HCT116 (cell line): ENCODE results near the gene ARHGEF3. TPM values are rescaled to one million over a fixed set of nuclear protein-coding genes. Genes with fewer than 3 reads are reported as not detected.

Experiments
- ATAC-seq: fragments of 200-7000 bp; cut with Tn5 transposase; 2 replicates; pipeline ENCODE4 v1.9.1; 2020; ENCODE audit warnings: mild to moderate bottlenecking, moderate library complexity
- BruUV-seq: library from RNA; stranded (reverse); fragments of 400-500 nt; replicated peaks from 2 replicates; lab custom pipeline; 2021; lab: Mats Ljungman, UMichigan
- CTCF ChIA-PET: fragments of 300-600 bp; sonication (Branson Sonifier 250); formaldehyde crosslinking; loops from one replicate; lab custom pipeline; 2021; ENCODE audit warnings: antibody characterized with exemption; lab: Charles Lee
- POLR2A ChIA-PET: fragments of 300-600, 350-600 bp; sonication (Branson Sonifier 250); formaldehyde crosslinking; loops from one replicate; lab custom pipeline; 2021; ENCODE audit warnings: antibody characterized with exemption; lab: Charles Lee
- RAD21 ChIA-PET, 2 experiments: fragments of 300-600 bp; sonication (Branson Sonifier 250); formaldehyde crosslinking; loops; one replicate each; lab custom pipeline; 2023; ENCODE audit warnings: low total read pairs in 2 of 2; ENCODE audit not compliant: uncharacterized antibody in 2 of 2, unreplicated experiment in 2 of 2, low non-redundant PET in 1 of 2; lab: Charles Lee
- DNase-seq: peaks from one replicate; pipeline ENCODE4 v3.0.0-alpha.2; 2010; ENCODE audit warnings: low read depth, low spot score
- H2AFZ ChIP-seq: fragments of 200-600 bp; shearing (Covaris generic), sonication (generic); 2 replicates; pipeline ENCODE4 v1.6.1; 2017; ENCODE audit warnings: low read depth, mixed run types, mixed read lengths, antibody characterized with exemption, low read length; ENCODE audit not compliant: poor library complexity, severe bottlenecking
- H3K27ac ChIP-seq: 2 replicates; pipeline ENCODE4 v1.5.1; 2012; ENCODE audit warnings: low read depth, low read length
- H3K27me3 ChIP-seq: fragments of 200-600 bp; sonication (generic); 2 replicates; pipeline ENCODE4 v1.6.1; 2016; ENCODE audit warnings: mixed run types, low read length, mixed read lengths; ENCODE audit not compliant: insufficient read depth
- H3K36me3 ChIP-seq, 2 experiments: fragments of 200-500 bp in 1 of 2; fragments of 200-600 bp in 1 of 2; sonication (Bioruptor generic) in 1 of 2; sonication (generic) in 1 of 2; 2 replicates each; pipeline versions ENCODE4 v1.5.1 to v1.6.1; 2014 to 2016; ENCODE audit warnings: low read length in 2 of 2, inconsistent platforms in 1 of 2, mixed read lengths in 1 of 2, mixed run types in 1 of 2; ENCODE audit not compliant: insufficient read depth in 2 of 2, control insufficient read depth in 1 of 2
- H3K4me1 ChIP-seq, 2 experiments: fragments of 200-600 bp in 1 of 2; sonication (generic) in 1 of 2; 2 replicates each; pipeline versions ENCODE4 v1.5.1 to v1.6.1; 2012 to 2017; ENCODE audit warnings: low read length in 2 of 2, inconsistent platforms in 1 of 2, mild to moderate bottlenecking in 1 of 2, mixed read lengths in 1 of 2, mixed run types in 1 of 2, moderate library complexity in 1 of 2; ENCODE audit not compliant: insufficient read depth in 2 of 2, control insufficient read depth in 1 of 2
- H3K4me2 ChIP-seq: fragments of 200-600 bp; sonication (generic); 2 replicates; pipeline ENCODE4 v1.6.1; 2017; ENCODE audit warnings: mixed run types, low read length, mixed read lengths
- H3K4me3 ChIP-seq, 2 experiments: fragments of 200-600 bp in 1 of 2; sonication (generic) in 1 of 2; replicated peaks in 1 of 2; 2 replicates each; pipeline ENCODE4 v1.5.1; 2011 to 2016; ENCODE audit warnings: low read length in 2 of 2, control low read depth in 1 of 2, low read depth in 1 of 2, mild to moderate bottlenecking in 1 of 2, mixed read lengths in 1 of 2, mixed run types in 1 of 2
- H3K79me2 ChIP-seq: fragments of 200-600 bp; sonication (generic); 2 replicates; pipeline ENCODE4 v1.6.1; 2017; ENCODE audit warnings: mild to moderate bottlenecking, mixed run types, low read length, moderate library complexity, mixed read lengths; ENCODE audit not compliant: insufficient read depth
- H3K9ac ChIP-seq: fragments of 200-600 bp; sonication (generic); 2 replicates; pipeline ENCODE4 v1.6.1; 2016; ENCODE audit warnings: low read length, mixed read lengths
- H3K9me2 ChIP-seq: fragments of 200-600 bp; sonication (generic), shearing (Covaris generic); 2 replicates; pipeline ENCODE4 v1.6.1; 2017; ENCODE audit warnings: mixed run types, mild to moderate bottlenecking, moderate library complexity; ENCODE audit not compliant: insufficient read depth
- H3K9me3 ChIP-seq, 2 experiments: fragments of 200-500 bp in 1 of 2; fragments of 200-600 bp in 1 of 2; sonication (Bioruptor generic) in 1 of 2; sonication (generic) in 1 of 2; 2 replicates each; pipeline ENCODE4 v1.6.1; 2014 to 2017; ENCODE audit warnings: low read length in 2 of 2, mixed read lengths in 2 of 2, inconsistent platforms in 1 of 2, low read depth in 1 of 2, mild to moderate bottlenecking in 1 of 2, mixed run types in 1 of 2, moderate library complexity in 1 of 2; ENCODE audit not compliant: control insufficient read depth in 1 of 2, insufficient read depth in 1 of 2
- H4K20me1 ChIP-seq: fragments of 200-600 bp; sonication (generic), shearing (Covaris generic); 2 replicates; pipeline ENCODE4 v1.6.1; 2017; ENCODE audit warnings: mixed run types, mild to moderate bottlenecking, moderate library complexity; ENCODE audit not compliant: insufficient read depth
- CEBPB ChIP-seq: IDR thresholded peaks from 2 replicates; pipeline ENCODE4 v1.6.1; 2012; ENCODE audit warnings: low read depth
- EGR1 ChIP-seq: IDR thresholded peaks from 2 replicates; pipeline ENCODE4 v1.6.1; 2012; ENCODE audit warnings: low read depth
- ELF1 ChIP-seq: IDR thresholded peaks from 2 replicates; pipeline ENCODE4 v1.6.1; 2012; ENCODE audit warnings: low read depth, borderline replicate concordance
- EZH2 ChIP-seq: fragments of 200-600 bp; sonication (generic); IDR thresholded peaks from 2 replicates; pipeline ENCODE4 v1.6.1; 2017; ENCODE audit warnings: antibody characterized with exemption, mixed run types
- EZH2phosphoT487 ChIP-seq: fragments of 200-600 bp; IDR thresholded peaks from 2 replicates; pipeline ENCODE4 v1.6.1; 2018; ENCODE audit warnings: antibody characterized with exemption, borderline replicate concordance
- JUND ChIP-seq: IDR thresholded peaks from 2 replicates; pipeline ENCODE4 v1.6.1; 2012
- POLR2A ChIP-seq: IDR thresholded peaks from 2 replicates; pipeline ENCODE4 v1.7.0; 2011; ENCODE audit warnings: borderline replicate concordance; ENCODE audit not compliant: insufficient read depth, insufficient read length; ENCODE audit errors: extremely low read depth
- POLR2AphosphoS5 ChIP-seq: IDR thresholded peaks from 2 replicates; pipeline ENCODE4 v1.6.1; 2011; ENCODE audit warnings: mild to moderate bottlenecking, low read depth, low read length, moderate library complexity
- TCF7L2 ChIP-seq: IDR thresholded peaks from 2 replicates; pipeline ENCODE4 v1.7.0; 2011; ENCODE audit warnings: borderline replicate concordance, inconsistent platforms; ENCODE audit not compliant: insufficient read depth, insufficient read length; ENCODE audit errors: extremely low read depth
- ZFX ChIP-seq: fragments of 450-650 bp; IDR thresholded peaks from 2 replicates; pipeline ENCODE4 v1.6.1; 2017
- intact Hi-C: fragments of 100-400 bp; cut with micrococcal nuclease; formaldehyde crosslinking; loops from 2 replicates; pipeline ENCODE4 v1.10.0; 2022
- total RNA-seq: library from RNA; stranded (reverse); gene quantifications from one replicate; pipeline ENCODE4 v1.2.1, GENCODE V29; 2021; ENCODE audit not compliant: unreplicated experiment
- TF ChIP-seq, protein P1 (sequence below): IDR thresholded peaks from 2 replicates; pipeline ENCODE4 v1.6.1; 2011; ENCODE audit warnings: mild to moderate bottlenecking, low read length, moderate library complexity; ENCODE audit not compliant: insufficient replicate concordance; ENCODE audit errors: extremely low read depth
- TF ChIP-seq, protein P2 (sequence below): IDR thresholded peaks from 2 replicates; pipeline ENCODE4 v1.6.1; 2012; ENCODE audit warnings: low read depth

The ARHGEF3 gene
- total RNA-seq, 1 experiment from 2014 or later, result 18.1 TPM

DNA sequence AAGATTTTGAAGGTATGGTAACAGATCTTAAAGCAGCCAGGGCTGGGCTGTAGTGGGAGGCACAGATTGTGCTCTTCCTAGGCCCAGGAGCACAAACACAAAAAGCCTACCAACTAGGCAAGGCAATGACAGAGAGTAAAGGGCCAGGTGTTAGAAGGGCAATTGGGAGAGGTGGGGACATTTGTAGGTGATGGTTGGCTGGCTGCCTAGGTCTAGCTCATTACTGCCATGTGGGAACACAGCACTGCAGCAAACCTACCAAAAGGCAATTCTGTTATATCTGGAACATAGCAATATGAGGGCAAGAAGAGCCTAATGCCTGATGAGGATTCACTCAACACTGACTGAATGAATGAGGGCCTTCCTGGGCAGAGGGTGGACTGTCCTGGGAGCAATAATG, 30.4 kb downstream of the ARHGEF3 start:
- ChIA-PET RAD21 (no interaction called here), CTCF (no interaction called here)
- ATAC-seq (no peak), DNase-seq (no peak)
- no peaks in the 10 kb centered on the region for H3K27me3 ChIP-seq
- H3K9ac ChIP-seq, result no peak overlapping the region
- no peaks in the 10 kb centered on the region for H3K79me2 ChIP-seq
- no peaks in the 10 kb centered on the region for H3K9me2 ChIP-seq
- H3K36me3 ChIP-seq, result peaks cover 0 to 3% of the 10 kb centered on the region in 2 experiments; a peak in 1 of 4 replicates
- H3K4me1 ChIP-seq, result no peaks in the 10 kb centered on the region
- H4K20me1 ChIP-seq, result no peaks in the 10 kb centered on the region
- TF ChIP-seq POLR2AphosphoS5 (no peak), ZFX (no peak), EGR1 (no peak), EZH2phosphoT487 (no peak), EZH2 (no peak), CEBPB (no peak), POLR2A (no peak), JUND (no peak), ELF1 (no peak), TCF7L2 (no peak)
- TF ChIP-seq, protein P1, sequence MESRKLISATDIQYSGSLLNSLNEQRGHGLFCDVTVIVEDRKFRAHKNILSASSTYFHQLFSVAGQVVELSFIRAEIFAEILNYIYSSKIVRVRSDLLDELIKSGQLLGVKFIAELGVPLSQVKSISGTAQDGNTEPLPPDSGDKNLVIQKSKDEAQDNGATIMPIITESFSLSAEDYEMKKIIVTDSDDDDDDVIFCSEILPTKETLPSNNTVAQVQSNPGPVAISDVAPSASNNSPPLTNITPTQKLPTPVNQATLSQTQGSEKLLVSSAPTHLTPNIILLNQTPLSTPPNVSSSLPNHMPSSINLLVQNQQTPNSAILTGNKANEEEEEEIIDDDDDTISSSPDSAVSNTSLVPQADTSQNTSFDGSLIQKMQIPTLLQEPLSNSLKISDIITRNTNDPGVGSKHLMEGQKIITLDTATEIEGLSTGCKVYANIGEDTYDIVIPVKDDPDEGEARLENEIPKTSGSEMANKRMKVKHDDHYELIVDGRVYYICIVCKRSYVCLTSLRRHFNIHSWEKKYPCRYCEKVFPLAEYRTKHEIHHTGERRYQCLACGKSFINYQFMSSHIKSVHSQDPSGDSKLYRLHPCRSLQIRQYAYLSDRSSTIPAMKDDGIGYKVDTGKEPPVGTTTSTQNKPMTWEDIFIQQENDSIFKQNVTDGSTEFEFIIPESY, result no peak
- TF ChIP-seq, protein P2, sequence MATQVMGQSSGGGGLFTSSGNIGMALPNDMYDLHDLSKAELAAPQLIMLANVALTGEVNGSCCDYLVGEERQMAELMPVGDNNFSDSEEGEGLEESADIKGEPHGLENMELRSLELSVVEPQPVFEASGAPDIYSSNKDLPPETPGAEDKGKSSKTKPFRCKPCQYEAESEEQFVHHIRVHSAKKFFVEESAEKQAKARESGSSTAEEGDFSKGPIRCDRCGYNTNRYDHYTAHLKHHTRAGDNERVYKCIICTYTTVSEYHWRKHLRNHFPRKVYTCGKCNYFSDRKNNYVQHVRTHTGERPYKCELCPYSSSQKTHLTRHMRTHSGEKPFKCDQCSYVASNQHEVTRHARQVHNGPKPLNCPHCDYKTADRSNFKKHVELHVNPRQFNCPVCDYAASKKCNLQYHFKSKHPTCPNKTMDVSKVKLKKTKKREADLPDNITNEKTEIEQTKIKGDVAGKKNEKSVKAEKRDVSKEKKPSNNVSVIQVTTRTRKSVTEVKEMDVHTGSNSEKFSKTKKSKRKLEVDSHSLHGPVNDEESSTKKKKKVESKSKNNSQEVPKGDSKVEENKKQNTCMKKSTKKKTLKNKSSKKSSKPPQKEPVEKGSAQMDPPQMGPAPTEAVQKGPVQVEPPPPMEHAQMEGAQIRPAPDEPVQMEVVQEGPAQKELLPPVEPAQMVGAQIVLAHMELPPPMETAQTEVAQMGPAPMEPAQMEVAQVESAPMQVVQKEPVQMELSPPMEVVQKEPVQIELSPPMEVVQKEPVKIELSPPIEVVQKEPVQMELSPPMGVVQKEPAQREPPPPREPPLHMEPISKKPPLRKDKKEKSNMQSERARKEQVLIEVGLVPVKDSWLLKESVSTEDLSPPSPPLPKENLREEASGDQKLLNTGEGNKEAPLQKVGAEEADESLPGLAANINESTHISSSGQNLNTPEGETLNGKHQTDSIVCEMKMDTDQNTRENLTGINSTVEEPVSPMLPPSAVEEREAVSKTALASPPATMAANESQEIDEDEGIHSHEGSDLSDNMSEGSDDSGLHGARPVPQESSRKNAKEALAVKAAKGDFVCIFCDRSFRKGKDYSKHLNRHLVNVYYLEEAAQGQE, result no peak
- TF ChIP-seq, all 23 proteins: peak for 0
- no peaks in the 10 kb centered on the region for H3K9me3 ChIP-seq
- H3K4me3 ChIP-seq, result no peak overlapping the region
- intact Hi-C loops, result no loop called here
- H3K27ac ChIP-seq, result no peak overlapping the region
- no peak overlapping the region for H2AFZ ChIP-seq
- no peak overlapping the region for H3K4me2 ChIP-seq
- BruUV-seq, result no TSS peak
- POLR2A ChIA-PET, result no interaction called here
